ENCODE data around the gene ZFAND3.

- TF ChIP-seq, protein P1, sequence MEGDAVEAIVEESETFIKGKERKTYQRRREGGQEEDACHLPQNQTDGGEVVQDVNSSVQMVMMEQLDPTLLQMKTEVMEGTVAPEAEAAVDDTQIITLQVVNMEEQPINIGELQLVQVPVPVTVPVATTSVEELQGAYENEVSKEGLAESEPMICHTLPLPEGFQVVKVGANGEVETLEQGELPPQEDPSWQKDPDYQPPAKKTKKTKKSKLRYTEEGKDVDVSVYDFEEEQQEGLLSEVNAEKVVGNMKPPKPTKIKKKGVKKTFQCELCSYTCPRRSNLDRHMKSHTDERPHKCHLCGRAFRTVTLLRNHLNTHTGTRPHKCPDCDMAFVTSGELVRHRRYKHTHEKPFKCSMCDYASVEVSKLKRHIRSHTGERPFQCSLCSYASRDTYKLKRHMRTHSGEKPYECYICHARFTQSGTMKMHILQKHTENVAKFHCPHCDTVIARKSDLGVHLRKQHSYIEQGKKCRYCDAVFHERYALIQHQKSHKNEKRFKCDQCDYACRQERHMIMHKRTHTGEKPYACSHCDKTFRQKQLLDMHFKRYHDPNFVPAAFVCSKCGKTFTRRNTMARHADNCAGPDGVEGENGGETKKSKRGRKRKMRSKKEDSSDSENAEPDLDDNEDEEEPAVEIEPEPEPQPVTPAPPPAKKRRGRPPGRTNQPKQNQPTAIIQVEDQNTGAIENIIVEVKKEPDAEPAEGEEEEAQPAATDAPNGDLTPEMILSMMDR (IDR thresholded peaks at IDR 0.05) = no peak
- no peak for TF ChIP-seq POLR2A (IDR thresholded peaks at IDR 0.05)
These were observed 197.3 kb downstream of the ZFAND3 start for GRCh38 chr6:38016824-38017223.
